T-cell (primary cell): ENCODE measurements around the gene SPTB. TPM values are rescaled to one million over a fixed set of nuclear protein-coding genes. Genes with fewer than 3 reads are reported as not detected.
A peak's percentile ranks its signal among the peaks of the same experiment; 100 is the strongest.

ENCODE experiments used
- ATAC-seq, 4 experiments: fragments of 200-7000 bp in 3 of 4; fragments of 150-1000 bp in 1 of 4; cut with Tn5 transposase; replicated peaks in 1 of 4; 1 replicate in 3 of 4; 2 replicates in 1 of 4; pipeline ENCODE4 v1.10.0; 2021; ENCODE audit warnings: moderate library complexity in 3 of 4, mild to moderate bottlenecking in 2 of 4, moderate number of reproducible peaks in 1 of 4
- CTCF ChIA-PET, 2 donors: fragments of 300-600 bp; sonication (Branson Sonifier 250); formaldehyde crosslinking; loops; one replicate each; lab custom pipeline; 2022; ENCODE audit warnings: antibody characterized with exemption in 2 of 2; lab: Charles Lee
- POLR2A ChIA-PET, 2 donors: fragments of 300-600 bp; sonication (Branson Sonifier 250); formaldehyde crosslinking; loops; one replicate each; lab custom pipeline; 2022; ENCODE audit warnings: antibody characterized with exemption in 2 of 2; lab: Charles Lee
- DNase-seq, 35 experiments: peaks; one replicate each; pipeline versions ENCODE4 v3.0.0 to v3.0.0-alpha.2; 2013 to 2023
- H3K27ac ChIP-seq: one replicate; pipeline ENCODE4 v1.5.1; 2013; ENCODE audit warnings: low read length
- H3K27me3 ChIP-seq, 2 experiments: replicated peaks in 1 of 2; 1 replicate in 1 of 2; 2 replicates in 1 of 2; pipeline versions ENCODE4 v1.6.1 to v1.7.0; 2013; ENCODE audit warnings: low read length in 1 of 2, mixed read lengths in 1 of 2; ENCODE audit not compliant: control insufficient read depth in 2 of 2, insufficient read depth in 2 of 2; ENCODE audit errors: extremely low read depth in 1 of 2
- H3K36me3 ChIP-seq, 2 donors: 1 replicate in 1 of 2; 2 replicates in 1 of 2; pipeline versions ENCODE4 v1.6.1 to v1.7.0; 2013; ENCODE audit warnings: low read length in 1 of 2; ENCODE audit not compliant: control insufficient read depth in 2 of 2, insufficient read depth in 1 of 2; ENCODE audit errors: extremely low read depth in 1 of 2
- H3K4me1 ChIP-seq, 2 experiments: 1 replicate in 1 of 2; 2 replicates in 1 of 2; pipeline versions ENCODE4 v1.6.1 to v1.7.0; 2013; ENCODE audit warnings: low read length in 2 of 2, mixed read lengths in 1 of 2; ENCODE audit not compliant: insufficient read depth in 2 of 2, control insufficient read depth in 1 of 2; ENCODE audit errors: extremely low read depth in 1 of 2
- H3K4me3 ChIP-seq, 2 donors: 1 replicate in 1 of 2; 2 replicates in 1 of 2; pipeline versions ENCODE4 v1.5.1 to v1.7.0; 2013; ENCODE audit warnings: mild to moderate bottlenecking in 2 of 2, low read length in 1 of 2, moderate library complexity in 1 of 2; ENCODE audit not compliant: control insufficient read depth in 1 of 2; ENCODE audit errors: extremely low read depth in 1 of 2
- H3K9me3 ChIP-seq: 2 replicates; pipeline ENCODE4 v1.7.0; 2013
- H3K27ac Mint-ChIP-seq, 2 donors: one replicate each; pipeline ENCODE4 v1.8.0; 2020 to 2021; ENCODE audit warnings: mild to moderate bottlenecking in 2 of 2, mixed read lengths in 2 of 2
- H3K27me3 Mint-ChIP-seq, 2 donors: one replicate each; pipeline ENCODE4 v1.8.0; 2021 to 2022; ENCODE audit warnings: mixed read lengths in 2 of 2
- H3K36me3 Mint-ChIP-seq: one replicate; pipeline ENCODE4 v1.8.0; 2021; ENCODE audit warnings: mixed read lengths
- H3K4me1 Mint-ChIP-seq, 3 donors: one replicate each; pipeline ENCODE4 v1.8.0; 2020 to 2022; ENCODE audit warnings: mixed read lengths in 3 of 3, mild to moderate bottlenecking in 1 of 3
- H3K4me3 Mint-ChIP-seq, 3 donors: one replicate each; pipeline ENCODE4 v1.8.0; 2020 to 2022; ENCODE audit warnings: mild to moderate bottlenecking in 3 of 3, mixed read lengths in 3 of 3, moderate library complexity in 3 of 3
- H3K9me3 Mint-ChIP-seq, 3 donors: one replicate each; pipeline ENCODE4 v1.8.0; 2020 to 2022; ENCODE audit warnings: mixed read lengths in 3 of 3
- WGBS: methylation state at CpG from one replicate; pipeline ENCODE4 v1.1.5; 2013; ENCODE audit warnings: missing lambda C conversion rate; ENCODE audit not compliant: insufficient coverage; 5-methylcytosine and 5-hydroxymethylcytosine counted together
- total RNA-seq, 35 experiments: library from RNA in 6 of 35; stranded (reverse) in 6 of 35; fragments of 120-200 nt in 1 of 35; gene quantifications; one replicate each; pipeline versions ENCODE4 v1.2.1 to v1.2.4 and lab custom pipeline; 2013 to 2026

The SPTB gene
- total RNA-seq, 5 donors from 2014 or later (not counting 1 experiment from before 2014, with no cell fraction given): 0.07 to 0.13 (median 0.09) TPM

DNA sequence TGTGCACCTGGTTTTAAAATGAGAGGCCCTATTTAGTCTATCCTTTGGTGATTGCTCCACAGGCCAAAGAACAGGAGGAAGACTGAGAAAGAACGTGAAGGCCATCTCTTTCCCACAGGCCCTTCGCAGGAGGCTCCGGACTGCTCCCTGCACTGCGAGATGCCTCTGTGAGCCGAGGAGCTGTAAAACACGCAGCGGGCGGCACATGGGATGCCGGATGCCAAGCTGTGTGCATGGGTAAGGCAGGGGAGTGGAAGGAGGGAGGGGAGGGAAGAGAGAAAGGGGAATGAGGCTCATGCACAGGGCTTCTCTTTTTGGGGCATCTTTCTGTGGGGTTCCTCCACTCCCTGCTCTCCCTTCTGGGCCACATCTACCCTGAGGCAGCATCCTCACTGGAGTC, 61.6 kb downstream of the SPTB start:
- Histone ChIP-seq H3K4me1 (peaks cover 0 to 3% of the 10 kb centered on the region in 2 experiments), H3K27ac (no peak overlapping the region), H3K36me3 (no peaks in the 10 kb centered on the region), H3K9me3 (no peaks in the 10 kb centered on the region), H3K4me3 (no peak overlapping the region), H3K27me3 (peaks cover 0 to 32% of the 10 kb centered on the region in 2 experiments)
- no peak for ATAC-seq
- peaks cover 2 to 4% (median 3%) of the 10 kb centered on the region in 3 donors for H3K4me1 Mint-ChIP-seq
- H3K36me3 Mint-ChIP-seq: no peaks in the 10 kb centered on the region
- H3K4me3 Mint-ChIP-seq: no peak overlapping the region
- no peak overlapping the region for H3K27ac Mint-ChIP-seq
- CTCF ChIA-PET: no interaction called here
- no peak for DNase-seq
- H3K27me3 Mint-ChIP-seq: peaks cover 20 to 31% of the 10 kb centered on the region in 2 donors
- POLR2A ChIA-PET: interaction anchor here in 1 of 2 donors (0.7 kb wide), 1 partner anchor 561 kb away, joined by 3 read pairs; no protein-coding TSS in a partner anchor
- 94% methylated on average over 8 of the region's 9 CpGs for WGBS
- H3K9me3 Mint-ChIP-seq: no peaks in the 10 kb centered on the region

DNA sequence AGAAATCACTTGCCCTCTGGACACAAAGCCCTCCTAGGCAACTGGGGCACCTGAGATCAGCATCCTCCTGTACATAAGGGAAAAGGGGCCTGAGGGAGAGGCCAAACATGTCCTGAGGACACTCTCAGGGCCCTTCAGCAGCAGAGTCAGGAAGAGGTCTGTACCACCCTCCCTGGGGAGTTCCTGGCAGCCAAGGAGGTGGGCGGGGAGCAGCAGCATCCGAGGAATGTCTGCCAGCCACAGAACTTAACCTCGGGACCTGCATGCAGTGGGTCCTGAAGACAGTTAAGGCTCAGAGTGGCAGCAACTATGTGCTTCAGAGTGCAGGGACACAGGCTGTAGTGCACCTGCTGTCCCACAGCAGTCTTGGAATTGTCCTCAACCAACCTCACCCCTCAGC, 62.1 kb downstream of the SPTB start:
- no peak overlapping the region for H3K4me3 ChIP-seq
- no peak for DNase-seq
- no peaks in the 10 kb centered on the region for H3K9me3 Mint-ChIP-seq
- ChIA-PET CTCF (no interaction called here), POLR2A (no interaction called here)
- H3K9me3 ChIP-seq: no peaks in the 10 kb centered on the region
- WGBS: 94% methylated on average over 3 of the region's 3 CpGs
- peaks cover 0 to 27% of the 10 kb centered on the region in 2 experiments for H3K27me3 ChIP-seq
- H3K4me3 Mint-ChIP-seq: no peak overlapping the region
- no peak overlapping the region for H3K27ac Mint-ChIP-seq
- H3K27ac ChIP-seq: no peak overlapping the region
- H3K27me3 Mint-ChIP-seq: peaks cover 20 to 28% of the 10 kb centered on the region in 2 donors
- ATAC-seq: no peak
- peaks cover 0 to 3% (median under 1%) of the 10 kb centered on the region in 3 donors for H3K4me1 Mint-ChIP-seq
- no peaks in the 10 kb centered on the region for H3K4me1 ChIP-seq
- H3K36me3 ChIP-seq: no peaks in the 10 kb centered on the region
- H3K36me3 Mint-ChIP-seq: no peaks in the 10 kb centered on the region

DNA sequence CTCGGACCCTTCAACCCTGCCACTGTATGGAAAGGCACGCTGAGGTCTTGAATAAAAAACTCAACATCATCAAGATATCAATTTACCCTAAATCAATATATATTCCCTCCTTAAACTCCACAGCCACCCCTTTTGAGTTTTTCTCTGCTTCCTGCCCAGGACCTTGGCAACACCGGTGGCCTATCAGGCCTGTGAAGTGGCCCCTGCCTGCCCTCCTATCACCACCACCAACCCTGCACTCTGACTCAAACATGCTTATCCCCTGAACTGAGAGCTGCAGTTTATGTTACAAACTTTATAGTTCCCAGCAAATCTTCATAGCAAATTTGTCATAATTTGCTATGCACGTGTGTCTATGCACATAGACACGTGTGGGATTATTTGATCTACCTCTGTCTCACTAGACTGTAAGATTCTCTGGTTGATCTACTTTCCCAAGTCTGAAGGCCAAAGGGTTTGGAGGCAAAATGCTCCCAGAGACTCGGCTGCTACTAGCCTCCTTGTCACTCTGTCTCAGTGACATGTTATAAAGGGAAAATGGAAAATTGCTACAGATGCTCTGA, 63.4 kb downstream of the SPTB start:
- POLR2A ChIA-PET: no interaction called here
- Histone ChIP-seq H3K9me3 (no peaks in the 10 kb centered on the region), H3K27ac (no peak overlapping the region), H3K27me3 (peaks cover 0 to 24% of the 10 kb centered on the region in 2 experiments), H3K36me3 (no peaks in the 10 kb centered on the region), H3K4me1 (peaks cover 0 to 3% of the 10 kb centered on the region in 2 experiments), H3K4me3 (no peak overlapping the region)
- 97% methylated on average over 5 of the region's 6 CpGs for WGBS
- H3K9me3 Mint-ChIP-seq: no peaks in the 10 kb centered on the region
- H3K4me3 Mint-ChIP-seq: no peak overlapping the region
- no peak for ATAC-seq
- H3K36me3 Mint-ChIP-seq: no peaks in the 10 kb centered on the region
- CTCF ChIA-PET: no interaction called here
- H3K4me1 Mint-ChIP-seq: peaks cover 5 to 7% (median 6%) of the 10 kb centered on the region in 3 donors
- peaks cover 14 to 26% of the 10 kb centered on the region in 2 donors for H3K27me3 Mint-ChIP-seq
- no peak for DNase-seq
- no peak overlapping the region for H3K27ac Mint-ChIP-seq

DNA sequence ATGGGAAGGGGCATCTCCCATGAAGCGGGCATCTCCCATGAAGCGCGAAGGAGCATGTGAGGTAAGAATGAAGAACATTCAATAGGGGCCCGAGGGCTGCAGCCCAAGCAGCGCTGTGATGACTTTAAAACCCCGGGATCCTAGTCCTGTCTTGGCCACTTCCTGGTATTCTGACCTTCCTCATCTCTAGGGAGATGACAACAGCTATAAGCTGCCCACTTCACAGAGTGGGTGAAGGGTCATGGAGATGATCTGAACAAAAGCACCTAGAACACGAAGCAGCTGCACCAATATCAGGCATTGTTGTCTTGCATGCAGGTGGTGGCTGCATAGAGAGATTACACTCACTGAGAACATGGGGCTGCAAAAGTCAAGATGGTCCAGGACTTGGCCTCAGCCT, 64.5 kb downstream of the SPTB start:
- WGBS: 79% methylated on average over 3 of the region's 7 CpGs
- Histone ChIP-seq H3K27me3 (peaks cover 0 to 18% of the 10 kb centered on the region in 2 experiments), H3K36me3 (no peaks in the 10 kb centered on the region), H3K9me3 (no peaks in the 10 kb centered on the region), H3K4me1 (peaks cover 0 to 3% of the 10 kb centered on the region in 2 experiments), H3K27ac (no peak overlapping the region), H3K4me3 (no peak overlapping the region)
- no peaks in the 10 kb centered on the region for H3K36me3 Mint-ChIP-seq
- H3K9me3 Mint-ChIP-seq: no peaks in the 10 kb centered on the region
- H3K4me1 Mint-ChIP-seq: peaks cover 5 to 7% (median 6%) of the 10 kb centered on the region in 3 donors
- H3K27ac Mint-ChIP-seq: no peak overlapping the region
- ChIA-PET POLR2A (no interaction called here), CTCF (interaction anchor here in 1 of 2 donors (0.5 kb wide), 1 partner anchor 268 kb away, joined by 3 read pairs; no protein-coding TSS in a partner anchor)
- ATAC-seq (no peak), DNase-seq (no peak)
- H3K27me3 Mint-ChIP-seq: peaks cover 8 to 22% of the 10 kb centered on the region in 2 donors
- H3K4me3 Mint-ChIP-seq: no peak overlapping the region

DNA sequence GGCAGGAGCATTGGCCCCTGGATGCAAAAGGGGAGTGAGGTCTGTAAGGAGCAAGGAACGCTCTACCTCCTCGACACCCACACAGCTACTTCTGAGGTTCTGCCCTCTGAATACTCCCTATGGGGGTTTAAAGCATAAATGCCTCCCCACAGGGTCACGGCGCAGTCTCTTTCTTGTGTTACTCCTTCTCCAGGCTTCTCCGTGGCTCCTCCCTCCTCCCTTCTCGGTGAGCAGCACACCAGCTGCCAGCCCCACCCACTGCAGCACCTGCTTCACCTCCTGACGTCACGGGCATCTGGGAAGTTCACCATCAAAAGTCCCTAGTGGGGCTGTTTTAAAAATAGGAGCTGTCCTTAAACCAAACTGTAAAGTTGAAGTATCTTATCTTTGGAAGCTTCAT, 67.3 kb downstream of the SPTB start:
- 59% methylated on average over 3 of the region's 8 CpGs for WGBS
- DNase-seq: peak in 32 of 35 experiments; percentile 12 to 68 (median 28)

DNA sequence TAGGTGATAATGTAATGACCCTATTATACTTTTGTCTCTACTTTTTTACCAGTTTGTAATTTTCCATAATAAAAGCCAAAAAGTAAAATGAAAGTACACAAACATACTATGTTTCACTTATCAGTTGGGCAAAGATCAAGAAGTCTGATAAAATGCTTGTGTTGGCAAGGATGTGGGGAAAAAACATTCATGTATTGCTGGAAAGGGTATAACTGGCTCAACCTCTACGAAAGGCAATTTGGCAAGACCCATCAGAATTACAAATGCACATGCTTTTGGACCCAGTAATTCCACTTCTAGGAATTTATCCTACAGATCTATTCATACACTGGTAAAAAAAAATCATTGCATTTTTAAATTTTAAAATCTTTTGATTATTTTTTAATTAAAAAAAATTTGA, 68.0 kb downstream of the SPTB start:
- POLR2A ChIA-PET: interaction anchor here in 1 of 2 donors (0.6 kb wide), 1 partner anchor 188 kb away, joined by 3 read pairs; no protein-coding TSS in a partner anchor
- H3K4me3 ChIP-seq: no peak overlapping the region
- Mint-ChIP-seq H3K4me1 (peaks cover 5 to 7% (median 6%) of the 10 kb centered on the region in 3 donors), H3K27ac (no peak overlapping the region), H3K27me3 (peaks cover 0 to 9% of the 10 kb centered on the region in 2 donors), H3K36me3 (no peaks in the 10 kb centered on the region), H3K4me3 (no peak overlapping the region), H3K9me3 (no peaks in the 10 kb centered on the region)
- H3K4me1 ChIP-seq: peaks cover 0 to 3% of the 10 kb centered on the region in 2 experiments
- H3K27me3 ChIP-seq: peaks cover 0 to 9% of the 10 kb centered on the region in 2 experiments
- H3K9me3 ChIP-seq: no peaks in the 10 kb centered on the region
- no peak overlapping the region for H3K27ac ChIP-seq
- DNase-seq: no peak
- no CpG with 5 or more reads among the region's 1 CpG for WGBS
- ATAC-seq: no peak
- CTCF ChIA-PET: interaction anchor here (1.0 to 3.2 kb wide), 2 partner anchors 12 to 69 kb away, joined by 3 to 11 read pairs; no protein-coding TSS in a partner anchor
- no peaks in the 10 kb centered on the region for H3K36me3 ChIP-seq

More for the DNA sequence above, 67.3 kb downstream of the SPTB start:
- H3K9me3 Mint-ChIP-seq: no peaks in the 10 kb centered on the region
- ATAC-seq: peak in 2 of 4 experiments; percentile 50 to 93
- no peaks in the 10 kb centered on the region for H3K36me3 Mint-ChIP-seq
- H3K27ac Mint-ChIP-seq: no peak overlapping the region
- POLR2A ChIA-PET: interaction anchor here (0.6 to 1.2 kb wide), 2 partner anchors 69 to 187 kb away, joined by 3 read pairs; no protein-coding TSS in a partner anchor
- peaks cover 0 to 10% of the 10 kb centered on the region in 2 experiments for H3K27me3 ChIP-seq
- H3K4me3 ChIP-seq: no peak overlapping the region
- CTCF ChIA-PET: interaction anchor here (0.6 to 3.2 kb wide), 4 partner anchors 11 to 141 kb away, joined by 3 to 11 read pairs (median 4); no protein-coding TSS in a partner anchor
- H3K27ac ChIP-seq: no peak overlapping the region
- no peak overlapping the region for H3K4me3 Mint-ChIP-seq
- H3K36me3 ChIP-seq: no peaks in the 10 kb centered on the region
- no peaks in the 10 kb centered on the region for H3K9me3 ChIP-seq
- peaks cover under 1 to 9% of the 10 kb centered on the region in 2 donors for H3K27me3 Mint-ChIP-seq
- H3K4me1 ChIP-seq: peaks cover 0 to 3% of the 10 kb centered on the region in 2 experiments
- peaks cover 5 to 7% (median 6%) of the 10 kb centered on the region in 3 donors for H3K4me1 Mint-ChIP-seq
